ENCODE measurements around the gene RSAD2. TPM values are rescaled to one million over a fixed set of nuclear protein-coding genes. Genes with fewer than 3 reads are reported as not detected.

Gene RSAD2
- total RNA-seq, 1 experiment from 2014 or later = not detected

- Mint-ChIP-seq H3K4me1 (no peaks in the 10 kb centered on the region), H3K27ac (no peak overlapping the region), H3K27me3 (ENCODE audit: low read depth) (peaks cover 7% of the 10 kb centered on the region), H3K4me3 (no peak overlapping the region), H3K9me3 (peaks cover 89% of the 10 kb centered on the region), H3K36me3 (peaks cover 70% of the 10 kb centered on the region)
- DNase-seq (ENCODE audit: low spot score) = no peak
- ATAC-seq = no peak
- POLR2A ChIA-PET = no interaction called here
- CTCF ChIA-PET = no interaction called here
- TF ChIP-seq ZNF121 (CRISPR knock-in tag; IDR thresholded peaks at IDR 0.05) (no peak), FOXJ3 (CRISPR knock-in tag; IDR thresholded peaks at IDR 0.05; ENCODE audit: borderline replicate concordance) (no peak), PRDM15 (CRISPR knock-in tag; IDR thresholded peaks at IDR 0.05) (no peak), NFE2L1 (CRISPR knock-in tag; IDR thresholded peaks at IDR 0.05) (no peak), ELF4 (CRISPR knock-in tag; IDR thresholded peaks at IDR 0.05; ENCODE audit: low read depth) (no peak), KAT7 (CRISPR knock-in tag; IDR thresholded peaks at IDR 0.05; ENCODE audit: borderline replicate concordance) (no peak), ZNF671 (CRISPR knock-in tag; IDR thresholded peaks at IDR 0.05) (no peak), MYBL2 (CRISPR knock-in tag; IDR thresholded peaks at IDR 0.05) (no peak), ZNF396 (CRISPR knock-in tag; IDR thresholded peaks at IDR 0.05; ENCODE audit: borderline replicate concordance) (no peak), OVOL2 (CRISPR knock-in tag; IDR thresholded peaks at IDR 0.05; ENCODE audit: borderline replicate concordance) (no peak), HMGA2 (CRISPR knock-in tag; IDR thresholded peaks at IDR 0.05) (no peak), ZNF232 (CRISPR knock-in tag; IDR thresholded peaks at IDR 0.05) (no peak), E2F1 (CRISPR knock-in tag; IDR thresholded peaks at IDR 0.05) (no peak)
Observed at GRCh38 chr2:6846967-6847681, 30.5 kb upstream of the RSAD2 start.

- CTCF ChIA-PET = no interaction called here
- H3K9me3 Mint-ChIP-seq = peaks cover 84% of the 10 kb centered on the region
- DNase-seq (ENCODE audit: low spot score) (no peak), ATAC-seq (no peak)
- no peaks in the 10 kb centered on the region; the same call in 1 of the 2 replicates for H3K27me3 Mint-ChIP-seq (ENCODE audit: low read depth)
- TF ChIP-seq GRHL2 (CRISPR knock-in tag; IDR thresholded peaks at IDR 0.05; ENCODE audit: insufficient replicate concordance, severe bottlenecking) (no peak), USF2 (CRISPR knock-in tag; IDR thresholded peaks at IDR 0.05) (no peak), ZBTB21 (CRISPR knock-in tag; IDR thresholded peaks at IDR 0.05; ENCODE audit: borderline replicate concordance) (no peak), E2F1 (CRISPR knock-in tag; IDR thresholded peaks at IDR 0.05) (no peak), SMAD4 (CRISPR knock-in tag; IDR thresholded peaks at IDR 0.05) (no peak)
- H3K27ac Mint-ChIP-seq = no peak overlapping the region
- POLR2A ChIA-PET = no interaction called here
- no peaks in the 10 kb centered on the region for H3K4me1 Mint-ChIP-seq
- H3K4me3 Mint-ChIP-seq = no peak overlapping the region
- H3K36me3 Mint-ChIP-seq = peaks cover 62% of the 10 kb centered on the region
Observed at GRCh38 chr2:6852195-6852594, 25.4 kb upstream of the RSAD2 start.

All from WTC11 (cell line).